Aorta (tissue), 5 donors: ENCODE results near the gene LRRC27. TPM values are rescaled to one million over a fixed set of nuclear protein-coding genes. Genes with fewer than 3 reads are reported as not detected.

ENCODE experiments used
- ATAC-seq: fragments of 200-7000 bp; cut with Tn5 transposase; one replicate; pipeline ENCODE4 v1.9.1; 2022; ENCODE audit warnings: moderate library complexity; ENCODE audit not compliant: low FRiP score
- DNase-seq, 2 donors: peaks; one replicate each; pipeline ENCODE4 v3.0.0-alpha.2; 2020
- H3K27ac ChIP-seq, 2 donors: one replicate each; pipeline ENCODE4 v1.5.1; 2013; ENCODE audit warnings: low read length in 2 of 2, mild to moderate bottlenecking in 2 of 2, moderate library complexity in 2 of 2, control low read depth in 1 of 2, inconsistent platforms in 1 of 2, low read depth in 1 of 2
- H3K27me3 ChIP-seq, 2 donors: one replicate each; pipeline ENCODE4 v1.6.1; 2013; ENCODE audit warnings: control low read depth in 1 of 2, low read length in 1 of 2, mild to moderate bottlenecking in 1 of 2, moderate library complexity in 1 of 2; ENCODE audit not compliant: insufficient read depth in 2 of 2, control insufficient read depth in 1 of 2
- H3K36me3 ChIP-seq, 2 donors: one replicate each; pipeline ENCODE4 v1.6.1; 2013; ENCODE audit warnings: control low read depth in 1 of 2, low read length in 1 of 2, mild to moderate bottlenecking in 1 of 2; ENCODE audit not compliant: insufficient read depth in 2 of 2, control insufficient read depth in 1 of 2
- H3K4me1 ChIP-seq, 2 donors: one replicate each; pipeline ENCODE4 v1.6.1; 2013; ENCODE audit warnings: low read length in 2 of 2, control low read depth in 1 of 2, mild to moderate bottlenecking in 1 of 2, moderate library complexity in 1 of 2; ENCODE audit not compliant: insufficient read depth in 2 of 2, control insufficient read depth in 1 of 2
- H3K4me3 ChIP-seq, 2 donors: one replicate each; pipeline ENCODE4 v1.5.1; 2013; ENCODE audit warnings: low read length in 2 of 2, control low read depth in 1 of 2, mild to moderate bottlenecking in 1 of 2
- H3K9me3 ChIP-seq: one replicate; pipeline ENCODE4 v1.6.1; 2013; ENCODE audit warnings: mild to moderate bottlenecking, low read length; ENCODE audit not compliant: control insufficient read depth
- WGBS, 2 donors: extraction: QIAGEN DNeasy Blood & Tissue Kit; methylation state at CpG; one replicate each; pipeline ENCODE4 v1.1.7; 2013; 5-methylcytosine and 5-hydroxymethylcytosine counted together
- intact Hi-C, 2 donors: fragments of 100-400 bp; cut with DNase I; formaldehyde crosslinking; loops; one replicate each; pipeline versions ENCODE4 v1.14.2 to v1.15.0; 2022
- polyA plus RNA-seq, 2 donors: library from polyadenylated mRNA; stranded (reverse); fragments of 200-250 nt; gene quantifications; one replicate each; pipeline ENCODE4 v1.2.3, GENCODE V29; 2013
- total RNA-seq, 2 donors: library from RNA; stranded (reverse); fragmentation: NEBNext Ultra II Directional; extraction: Animal tissue kit (Norgen Biotek cat#: 25700); gene quantifications; one replicate each; pipeline ENCODE4 v1.2.1, GENCODE V29; 2021
- donor health status: healthy with polysubstance abuse.
- donor health status: Bipolar disorder and iron deficiency.
- donor health status: DM: no; HTN: no; CAD: no.
- donor health status: DM: no; HTN: no; CAD: no.
- donor health status: DM: yes; HTN: yes; CAD: no.

The LRRC27 gene
- total and polyA plus RNA-seq, 4 donors, result 3.1 to 11.7 (median 6.8) TPM

DNA sequence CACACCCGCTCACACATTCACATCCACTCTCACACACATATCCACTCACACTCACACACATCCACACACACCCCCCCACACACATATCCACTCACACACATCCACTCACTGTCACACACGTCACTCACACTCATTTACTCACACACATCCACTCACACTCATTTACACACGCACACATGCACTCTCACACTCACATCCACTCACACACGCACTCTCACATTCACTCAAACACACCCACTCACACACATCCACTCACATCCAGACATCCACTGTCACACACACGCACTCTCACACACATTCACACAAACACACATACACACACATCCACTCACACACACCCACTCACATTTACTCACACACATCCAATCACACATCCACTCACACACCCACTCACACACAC is 83.3 kb downstream of the LRRC27 start:
- ATAC-seq, result no peak
- 93 to 96% methylated on average over 5 of the region's 5 CpGs for WGBS, 2 donors

DNA sequence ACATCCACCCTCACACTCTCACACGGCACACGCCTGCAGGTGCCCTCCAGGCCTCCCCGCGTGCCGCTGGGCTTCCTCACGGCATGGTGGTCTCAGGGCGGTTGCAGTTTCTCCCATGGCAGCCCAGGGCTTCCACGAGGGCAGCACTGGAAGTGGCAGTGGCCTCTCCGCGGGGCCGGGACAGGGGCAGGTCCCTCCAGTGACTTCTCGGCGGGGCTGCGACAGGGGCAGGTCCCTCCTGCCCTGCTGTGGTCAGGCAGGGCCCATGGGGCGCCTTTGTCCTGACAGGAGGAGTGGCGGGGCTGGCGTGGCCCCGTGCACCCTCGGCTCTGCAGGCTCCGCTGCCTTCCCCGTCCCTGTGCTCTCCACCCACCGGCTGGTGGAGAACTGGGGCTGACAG is 84.0 kb downstream of the LRRC27 start:
- Histone ChIP-seq H3K36me3 (no peaks in the 10 kb centered on the region), H3K9me3 (no peaks in the 10 kb centered on the region), H3K27me3 (no peaks in the 10 kb centered on the region), H3K4me3 (no peak overlapping the region), H3K4me1 (no peaks in the 10 kb centered on the region), H3K27ac (no peak overlapping the region)
- DNase-seq, result no peak
- no peak for ATAC-seq
- intact Hi-C loops, result no loop called here
- WGBS, 2 donors, result 96 to 98% methylated on average over 21 to 22 of the region's 22 CpGs

More for the DNA sequence above, 83.3 kb downstream of the LRRC27 start:
- H3K36me3 ChIP-seq, result no peaks in the 10 kb centered on the region
- no peaks in the 10 kb centered on the region for H3K4me1 ChIP-seq
- H3K9me3 ChIP-seq, result no peaks in the 10 kb centered on the region
- no peak for DNase-seq
- intact Hi-C loops, result no loop called here
- H3K27me3 ChIP-seq, result no peaks in the 10 kb centered on the region
- H3K27ac ChIP-seq, result no peak overlapping the region
- no peak overlapping the region for H3K4me3 ChIP-seq

DNA sequence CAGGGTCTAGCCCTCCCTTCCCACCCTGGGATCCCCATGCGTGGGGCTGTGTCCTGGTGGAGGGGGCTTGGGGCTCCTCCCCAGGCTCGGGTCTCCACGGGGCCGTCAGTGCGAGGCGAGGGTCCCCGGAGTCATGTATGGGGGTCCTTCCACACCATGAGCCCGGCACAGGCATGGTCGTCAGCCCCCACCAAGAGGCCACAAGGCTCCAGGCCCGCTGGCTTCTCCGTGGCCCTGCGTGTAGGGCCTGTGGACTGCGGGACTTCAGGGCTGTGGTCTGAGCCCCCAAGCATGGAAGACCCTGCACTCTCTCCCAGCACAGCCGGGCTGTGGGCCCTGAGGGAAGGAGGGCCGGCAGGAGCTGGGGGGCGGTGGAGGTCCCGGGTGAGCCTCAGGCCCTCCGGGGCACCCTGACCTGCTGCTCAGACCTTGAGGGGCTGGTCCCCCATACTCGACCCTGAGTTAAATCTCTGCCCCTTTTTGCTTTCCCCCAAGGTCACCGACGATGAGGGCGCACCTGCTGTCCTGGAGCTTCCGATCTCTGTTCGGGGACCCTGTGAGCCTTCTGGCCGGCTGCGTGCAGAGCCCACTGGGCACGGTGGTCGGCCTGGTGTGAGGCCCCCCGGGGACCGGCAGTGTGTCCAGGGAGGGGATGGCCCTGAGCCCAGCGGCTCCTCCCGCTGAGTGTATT is 84.7 kb downstream of the LRRC27 start:
- ATAC-seq, result no peak
- H3K4me3 ChIP-seq, result no peak overlapping the region
- no peak for DNase-seq
- H3K27ac ChIP-seq, result no peak overlapping the region
- no peaks in the 10 kb centered on the region for H3K9me3 ChIP-seq
- intact Hi-C loops, result no loop called here
- no peaks in the 10 kb centered on the region for H3K36me3 ChIP-seq
- H3K27me3 ChIP-seq, result no peaks in the 10 kb centered on the region
- WGBS, 2 donors, result 91 to 95% methylated on average over 31 to 32 of the region's 32 CpGs
- H3K4me1 ChIP-seq, result no peaks in the 10 kb centered on the region

DNA sequence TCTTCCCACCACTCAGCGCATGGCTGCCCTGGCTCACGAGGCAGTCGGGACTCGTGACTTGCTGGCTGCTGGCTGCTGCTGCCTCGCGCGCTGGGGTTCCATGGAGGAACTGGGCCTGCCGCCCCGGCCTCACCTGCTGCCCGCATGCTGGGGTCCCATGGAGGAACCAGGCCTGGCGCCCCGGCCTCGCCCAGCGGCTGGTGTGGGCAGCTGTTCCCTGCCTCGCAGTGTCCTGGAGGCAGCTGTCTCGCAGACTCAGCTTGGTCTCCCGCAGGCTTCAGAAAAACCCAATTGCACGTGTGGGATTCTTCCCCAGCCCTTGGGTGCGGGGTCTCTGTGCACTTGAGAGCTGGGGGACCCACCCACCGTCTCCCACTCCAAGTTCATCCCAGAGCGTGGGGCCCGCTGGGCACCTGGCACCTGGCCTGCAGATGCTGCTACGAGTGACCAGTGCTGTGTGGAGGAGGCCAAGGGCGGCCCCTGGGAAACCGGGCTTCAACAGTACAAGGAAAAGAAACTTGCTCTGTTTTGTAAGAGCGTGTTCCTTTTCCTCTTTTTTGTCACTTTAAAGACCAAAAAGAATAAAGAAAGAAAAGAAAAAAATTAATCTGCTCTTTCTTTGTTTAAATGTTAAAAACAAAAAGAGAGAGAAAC is 85.4 kb downstream of the LRRC27 start:
- DNase-seq (no peak), ATAC-seq (no peak)
- Histone ChIP-seq H3K9me3 (no peaks in the 10 kb centered on the region), H3K36me3 (no peaks in the 10 kb centered on the region), H3K4me3 (no peak overlapping the region), H3K27me3 (no peaks in the 10 kb centered on the region), H3K27ac (no peak overlapping the region), H3K4me1 (no peaks in the 10 kb centered on the region)
- 92 to 93% methylated on average over 26 of the region's 26 CpGs for WGBS, 2 donors
- intact Hi-C loops, result no loop called here

DNA sequence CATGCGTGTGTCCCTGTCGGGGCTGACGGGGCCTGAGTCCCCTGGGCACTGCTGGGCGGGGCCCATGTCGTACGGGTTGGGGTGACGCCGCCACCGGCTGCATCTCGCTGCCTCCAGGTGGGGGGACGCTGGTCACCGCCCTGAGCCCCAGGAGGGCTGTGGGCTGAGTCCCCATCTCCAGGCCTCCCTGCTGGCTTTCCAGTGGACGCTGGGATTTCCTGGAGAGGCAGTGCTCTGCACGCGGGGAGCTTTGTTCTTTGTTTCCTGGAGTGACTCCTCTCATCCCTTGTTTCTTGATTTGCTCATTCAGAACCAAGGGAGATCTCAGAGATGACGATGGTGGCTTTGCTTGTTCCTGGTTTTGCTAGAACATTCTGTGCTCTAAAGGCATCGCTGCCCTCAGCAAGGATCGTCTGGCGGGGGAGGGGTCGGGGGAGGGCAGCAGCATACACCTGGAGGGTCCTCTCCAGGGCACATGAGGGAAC is 86.0 kb downstream of the LRRC27 start:
- 89 to 92% methylated on average over 20 of the region's 20 CpGs for whole genome bisulfite sequencing, 2 donors
- H3K27me3 ChIP-seq, result no peaks in the 10 kb centered on the region
- DNase-seq (no peak), ATAC-seq (no peak)
- no peak overlapping the region for H3K4me3 ChIP-seq
- intact Hi-C loops, result loop anchor here in 1 of 2 donors (2.0 kb wide), 1 partner anchor 23 kb away; no protein-coding TSS in a partner anchor
- H3K9me3 ChIP-seq, result no peaks in the 10 kb centered on the region
- no peak overlapping the region for H3K27ac ChIP-seq
- no peaks in the 10 kb centered on the region for H3K4me1 ChIP-seq
- H3K36me3 ChIP-seq, result no peaks in the 10 kb centered on the region

DNA sequence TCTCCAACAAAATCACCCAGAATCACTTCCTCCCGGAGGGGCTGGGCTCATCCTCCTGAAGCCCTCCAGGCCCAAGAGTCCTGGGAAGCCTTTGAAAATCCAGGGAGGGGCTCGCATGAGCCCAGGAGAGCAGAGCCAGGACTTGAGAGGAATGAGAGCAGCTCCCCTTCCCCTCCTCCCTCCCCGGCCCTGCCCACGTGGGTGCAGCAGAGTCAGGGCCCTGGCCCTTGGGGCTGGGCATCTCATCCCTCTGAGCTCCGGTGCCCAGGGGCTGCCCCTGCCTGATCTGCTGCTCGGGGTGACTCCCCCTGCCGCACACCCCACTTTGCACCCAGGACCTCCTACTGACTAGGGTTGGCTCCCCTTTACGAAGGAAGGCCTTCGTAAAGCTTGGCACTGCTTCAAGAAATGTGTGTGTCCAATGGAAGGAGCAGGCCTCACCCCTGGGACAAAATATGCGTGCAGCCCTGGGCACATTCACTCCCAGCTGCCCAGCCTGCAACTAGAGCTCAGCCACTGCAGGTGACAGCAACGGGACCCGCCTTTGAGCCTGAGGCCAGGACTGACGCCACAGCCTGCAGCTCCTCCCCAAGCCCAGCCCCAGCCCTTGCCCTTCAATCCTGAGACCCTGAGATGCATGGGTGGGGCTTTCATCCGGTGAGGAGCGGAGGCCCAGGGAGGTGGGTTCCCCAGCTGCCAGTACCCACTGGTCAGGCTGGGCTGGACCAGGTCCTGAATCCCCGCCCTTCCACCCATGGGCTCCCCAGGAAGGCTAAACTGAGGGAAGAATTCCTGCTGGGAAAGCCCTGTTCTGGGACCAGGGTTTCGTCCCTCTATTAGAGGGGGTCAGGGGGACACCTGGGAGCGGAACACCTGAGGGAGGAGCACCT is 86.8 kb downstream of the LRRC27 start:
- no peak overlapping the region for H3K27ac ChIP-seq

DNA sequence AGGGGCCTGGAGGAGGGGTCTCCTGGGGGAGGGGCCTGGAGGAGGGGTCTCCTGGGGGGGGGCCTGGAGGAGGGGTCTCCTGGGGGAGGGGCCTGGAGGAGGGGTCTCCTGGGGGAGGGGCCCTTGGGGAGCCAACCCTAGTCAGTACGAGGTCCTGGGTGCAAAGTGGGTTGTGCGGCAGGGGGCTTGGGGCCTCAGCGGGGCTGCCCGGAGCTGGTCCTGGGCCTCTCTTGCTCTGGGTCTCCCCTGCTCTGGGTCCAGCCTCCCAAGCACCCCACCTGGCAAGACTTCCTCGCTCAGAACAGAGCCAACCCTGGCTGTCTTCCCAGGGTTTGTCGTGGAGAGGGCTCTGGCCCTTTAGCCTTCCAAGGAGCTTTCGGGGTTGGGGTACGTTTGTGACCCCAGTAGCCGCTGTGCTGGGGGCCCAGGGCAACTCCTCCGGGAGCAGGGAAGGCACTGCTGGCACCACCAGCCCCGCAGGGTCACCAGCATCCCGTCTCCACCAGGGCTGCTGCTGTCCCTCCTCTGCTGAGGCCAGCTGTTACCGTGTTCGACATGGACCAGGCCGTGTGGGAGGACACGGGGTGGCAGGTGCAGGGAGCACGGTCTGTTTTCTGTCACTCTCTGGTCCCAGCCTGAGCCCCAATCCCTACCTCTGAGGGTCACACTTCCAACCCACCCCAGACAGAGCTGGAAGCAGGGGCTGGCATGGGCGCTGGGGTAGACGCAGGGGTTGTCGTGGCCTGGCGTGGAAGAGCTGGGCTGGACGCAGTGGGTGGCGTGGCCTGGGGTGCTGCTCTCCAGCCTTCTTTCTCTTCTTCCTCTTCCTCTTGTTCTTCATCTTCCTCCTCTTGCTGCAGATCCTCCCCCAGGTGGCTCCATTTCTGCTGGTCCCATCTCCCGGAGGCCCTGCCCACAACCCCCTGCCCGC is 87.8 kb downstream of the LRRC27 start:
- Histone ChIP-seq H3K27me3 (no peaks in the 10 kb centered on the region), H3K9me3 (no peaks in the 10 kb centered on the region), H3K4me1 (no peaks in the 10 kb centered on the region), H3K27ac (no peak overlapping the region), H3K36me3 (no peaks in the 10 kb centered on the region), H3K4me3 (no peak overlapping the region)
- intact Hi-C loops, result loop anchor here in 1 of 2 donors (2.0 kb wide), 1 partner anchor 25 kb away; no protein-coding TSS in a partner anchor
- ATAC-seq (no peak), DNase-seq (no peak)
- WGBS, 2 donors, result 72 to 74% methylated on average over 25 of the region's 25 CpGs

More for the DNA sequence above, 86.8 kb downstream of the LRRC27 start:
- Histone ChIP-seq H3K4me1 (no peaks in the 10 kb centered on the region), H3K4me3 (no peak overlapping the region), H3K36me3 (no peaks in the 10 kb centered on the region), H3K27me3 (no peaks in the 10 kb centered on the region), H3K9me3 (no peaks in the 10 kb centered on the region)
- WGBS, 2 donors, result 56 to 65% methylated on average over 18 of the region's 18 CpGs
- no peak for ATAC-seq
- no peak for DNase-seq
- intact Hi-C loops, result loop anchor here in 1 of 2 donors (2.0 kb wide), 1 partner anchor 24 kb away; no protein-coding TSS in a partner anchor
